Sigmoid colon (tissue), 7 donors: ENCODE results near the gene PSAP. TPM values are rescaled to one million over a fixed set of nuclear protein-coding genes. Genes with fewer than 3 reads are reported as not detected.

ENCODE experiments used
- DNase-seq: peaks from one replicate; pipeline ENCODE4 v3.0.0-alpha.2; 2019
- H3K27ac ChIP-seq, 4 donors: fragments of 200-600 bp; sonication (generic); one replicate each; pipeline ENCODE4 v1.5.1; 2016 to 2019; ENCODE audit warnings: mild to moderate bottlenecking in 1 of 4
- H3K27me3 ChIP-seq, 3 donors: fragments of 200-600 bp; sonication (generic); one replicate each; pipeline ENCODE4 v1.5.1; 2019; ENCODE audit warnings: mild to moderate bottlenecking in 1 of 3
- H3K36me3 ChIP-seq, 4 donors: fragments of 200-600 bp; sonication (generic); one replicate each; pipeline ENCODE4 v1.5.1; 2016 to 2019
- H3K4me1 ChIP-seq, 4 donors: fragments of 200-600 bp; sonication (generic); one replicate each; pipeline ENCODE4 v1.5.1; 2017 to 2019
- H3K4me3 ChIP-seq, 4 donors: fragments of 200-600 bp; sonication (generic); one replicate each; pipeline ENCODE4 v1.5.1; 2017 to 2019; ENCODE audit warnings: mild to moderate bottlenecking in 2 of 4, moderate library complexity in 1 of 4
- H3K9me3 ChIP-seq, 4 donors: fragments of 200-600 bp in 3 of 4; sonication (generic) in 3 of 4; one replicate each; pipeline versions ENCODE4 v1.5.1 to v1.6.1; 2013 to 2019
- CTCF ChIP-seq, 4 experiments: fragments of 450-650 bp in 3 of 4; fragments of 200-600 bp in 1 of 4; IDR thresholded peaks; one replicate each; pipeline ENCODE4 v1.5.1; 2016 to 2019; ENCODE audit warnings: antibody characterized with exemption in 4 of 4, mild to moderate bottlenecking in 3 of 4, moderate library complexity in 2 of 4
- EP300 ChIP-seq, 4 donors: sonication (generic); formaldehyde crosslinking; IDR thresholded peaks; one replicate each; pipeline ENCODE4 v1.6.1; 2017; ENCODE audit warnings: antibody characterized with exemption in 4 of 4
- POLR2A ChIP-seq, 2 donors: fragments of 450-650 bp; IDR thresholded peaks; one replicate each; pipeline ENCODE4 v1.6.1; 2016; ENCODE audit warnings: antibody characterized with exemption in 2 of 2, mild to moderate bottlenecking in 2 of 2, moderate library complexity in 2 of 2
- POLR2AphosphoS5 ChIP-seq, 4 donors: sonication (generic); formaldehyde crosslinking; IDR thresholded peaks; one replicate each; pipeline ENCODE4 v1.6.1; 2017; ENCODE audit warnings: antibody characterized with exemption in 4 of 4
- WGBS, 2 donors: extraction: QIAGEN DNeasy Blood & Tissue Kit; methylation state at CpG; one replicate each; pipeline ENCODE4 v1.1.7; 2013; 5-methylcytosine and 5-hydroxymethylcytosine counted together
- intact Hi-C: fragments of 100-400 bp; cut with DNase I; formaldehyde crosslinking; loops from one replicate; pipeline ENCODE4 v1.15.1; 2023
- polyA plus RNA-seq, 3 donors: library from polyadenylated mRNA; stranded (reverse); fragments of 200-250 nt; gene quantifications; one replicate each; pipeline ENCODE4 v1.2.3, GENCODE V29; 2013
- total RNA-seq, 4 donors: library from RNA; depleted of rRNA; stranded (reverse); fragments of >200 nt; gene quantifications; one replicate each; pipeline ENCODE4 v1.1.0, GENCODE V29; 2016
- donor health status: healthy with polysubstance abuse.
- donor health status: Bipolar disorder and iron deficiency.
- donor health status: healthy.

PSAP gene
- total and polyA plus RNA-seq, 7 donors: 200 to 960 (median 636) TPM

GRCh38 chr10:71778071-71778825 is 72.8 kb downstream of the PSAP start:
- DNase-seq: no peak
- Histone ChIP-seq H3K27ac (no peak overlapping the region), H3K4me1 (peaks cover 0 to 20% (median 5%) of the 10 kb centered on the region in 4 donors), H3K4me3 (no peak overlapping the region), H3K27me3 (no peaks in the 10 kb centered on the region), H3K36me3 (no peaks in the 10 kb centered on the region), H3K9me3 (no peaks in the 10 kb centered on the region)
- TF ChIP-seq POLR2AphosphoS5 (IDR thresholded peaks at IDR 0.05) (no peak), EP300 (IDR thresholded peaks at IDR 0.05) (no peak), CTCF (IDR thresholded peaks at IDR 0.05) (no peak), POLR2A (IDR thresholded peaks at IDR 0.05) (no peak)
- WGBS, 2 donors: 77 to 97% methylated on average over 11 of the region's 11 CpGs
- intact Hi-C loops: loop anchor here (10.0 kb wide), 1 partner anchor 183 kb away; no protein-coding TSS in a partner anchor

GRCh38 chr10:71777213-71777985 is 73.7 kb downstream of the PSAP start:
- no peaks in the 10 kb centered on the region for H3K9me3 ChIP-seq
- no peaks in the 10 kb centered on the region for H3K36me3 ChIP-seq
- no peak for TF ChIP-seq CTCF (IDR thresholded peaks at IDR 0.05)
- no peak for TF ChIP-seq POLR2A (IDR thresholded peaks at IDR 0.05)
- no peak for TF ChIP-seq POLR2AphosphoS5 (IDR thresholded peaks at IDR 0.05)
- TF ChIP-seq EP300 (IDR thresholded peaks at IDR 0.05): no peak
- intact Hi-C loops: loop anchor here (10.0 kb wide), 1 partner anchor 183 kb away; no protein-coding TSS in a partner anchor
- H3K27me3 ChIP-seq: no peaks in the 10 kb centered on the region
- WGBS, 2 donors: 97% methylated on average over 17 of the region's 17 CpGs
- H3K4me1 ChIP-seq: peaks cover 0 to 23% (median 12%) of the 10 kb centered on the region in 4 donors
- no peak overlapping the region for H3K27ac ChIP-seq
- DNase-seq: no peak
- no peak overlapping the region for H3K4me3 ChIP-seq

- H3K4me3 ChIP-seq: no peak overlapping the region
- 17 to 46% methylated on average over 2 of the region's 2 CpGs for WGBS, 2 donors
- H3K9me3 ChIP-seq: no peaks in the 10 kb centered on the region
- H3K36me3 ChIP-seq: no peaks in the 10 kb centered on the region
- peaks cover 0 to 32% (median 21%) of the 10 kb centered on the region in 4 donors for H3K4me1 ChIP-seq
- no peak overlapping the region for H3K27ac ChIP-seq
- no peak for TF ChIP-seq POLR2AphosphoS5 (IDR thresholded peaks at IDR 0.05)
- no peak for TF ChIP-seq CTCF (IDR thresholded peaks at IDR 0.05)
- TF ChIP-seq EP300 (IDR thresholded peaks at IDR 0.05): no peak
- TF ChIP-seq POLR2A (IDR thresholded peaks at IDR 0.05): no peak
- DNase-seq: no peak
- intact Hi-C loops: loop anchor here (10.0 kb wide), 1 partner anchor 182 kb away; no protein-coding TSS in a partner anchor
- no peaks in the 10 kb centered on the region for H3K27me3 ChIP-seq
Measured at GRCh38 chr10:71776481-71776925, 74.5 kb downstream of the PSAP start.

GRCh38 chr10:71774916-71775702 is 75.9 kb downstream of the PSAP start:
- Histone ChIP-seq H3K4me3 (no peak overlapping the region), H3K36me3 (no peaks in the 10 kb centered on the region), H3K9me3 (no peaks in the 10 kb centered on the region), H3K4me1 (peaks cover 0 to 46% (median 35%) of the 10 kb centered on the region in 4 donors), H3K27ac (peak overlapping the region in 1 of 4 donors; percentile 45), H3K27me3 (no peaks in the 10 kb centered on the region)
- 60% methylated on average over 3 of the region's 3 CpGs for WGBS, 2 donors
- DNase-seq: no peak
- intact Hi-C loops: loop anchor here (5.0 to 10.0 kb wide), 2 partner anchors 48 to 180 kb away; no protein-coding TSS in a partner anchor
- TF ChIP-seq POLR2AphosphoS5 (IDR thresholded peaks at IDR 0.05) (peak in 1 of 4 donors; percentile 27), CTCF (IDR thresholded peaks at IDR 0.05) (no peak)
